Mucosa of rectum (tissue), 2 donors: Measurements from ENCODE around the gene FUT6.

Experiments used
- H3K27ac ChIP-seq, 2 donors: one replicate each; pipeline ENCODE4 v1.7.0; 2013; ENCODE audit warnings: inconsistent platforms in 2 of 2, low read depth in 2 of 2, low read length in 2 of 2
- H3K27me3 ChIP-seq, 2 donors: one replicate each; pipeline ENCODE4 v1.7.0; 2013; ENCODE audit warnings: low read length in 2 of 2; ENCODE audit not compliant: control insufficient read depth in 2 of 2, insufficient read depth in 2 of 2
- H3K36me3 ChIP-seq, 2 donors: one replicate each; pipeline ENCODE4 v1.7.0; 2013; ENCODE audit warnings: low read length in 2 of 2; ENCODE audit not compliant: control insufficient read depth in 2 of 2, insufficient read depth in 2 of 2
- H3K4me1 ChIP-seq, 2 donors: one replicate each; pipeline ENCODE4 v1.7.0; 2013; ENCODE audit warnings: low read length in 2 of 2, mild to moderate bottlenecking in 1 of 2; ENCODE audit not compliant: control insufficient read depth in 2 of 2, insufficient read depth in 2 of 2
- H3K4me3 ChIP-seq, 2 donors: one replicate each; pipeline ENCODE4 v1.7.0; 2013; ENCODE audit warnings: low read length in 2 of 2
- H3K9ac ChIP-seq, 2 donors: one replicate each; pipeline ENCODE4 v1.7.0; 2013; ENCODE audit warnings: low read length in 2 of 2, low read depth in 1 of 2, mild to moderate bottlenecking in 1 of 2
- H3K9me3 ChIP-seq, 2 donors: one replicate each; pipeline ENCODE4 v1.7.0; 2013; ENCODE audit warnings: low read length in 2 of 2; ENCODE audit not compliant: control insufficient read depth in 2 of 2
- donor health status: healthy.
- donor health status: Normal muscosa, but diverticular disease.

Gene FUT6

GRCh38 chr19:5795382-5795919 lies 44.1 kb downstream of the FUT6 start:
- no peak overlapping the region for H3K4me3 ChIP-seq
- no peak overlapping the region for H3K27ac ChIP-seq
- H3K36me3 ChIP-seq, result no peaks in the 10 kb centered on the region

GRCh38 chr19:5793188-5793587 lies 46.3 kb downstream of the FUT6 start:
- Histone ChIP-seq H3K36me3 (peaks cover 10 to 15% of the 10 kb centered on the region in 2 donors), H3K4me3 (no peak overlapping the region), H3K9me3 (no peaks in the 10 kb centered on the region), H3K27me3 (no peaks in the 10 kb centered on the region), H3K27ac (no peak overlapping the region), H3K4me1 (peaks cover 4 to 7% of the 10 kb centered on the region in 2 donors), H3K9ac (no peak overlapping the region)

More at GRCh38 chr19:5795382-5795919, 44.1 kb downstream of the FUT6 start:
- Histone ChIP-seq H3K4me1 (peaks cover 0 to under 1% of the 10 kb centered on the region in 2 donors), H3K9ac (no peak overlapping the region), H3K9me3 (no peaks in the 10 kb centered on the region), H3K27me3 (peaks cover 0 to 3% of the 10 kb centered on the region in 2 donors)

- Histone ChIP-seq H3K9me3 (no peaks in the 10 kb centered on the region), H3K27ac (no peak overlapping the region), H3K9ac (no peak overlapping the region), H3K4me3 (no peak overlapping the region), H3K4me1 (peaks cover 4 to 7% of the 10 kb centered on the region in 2 donors), H3K27me3 (no peaks in the 10 kb centered on the region), H3K36me3 (peaks cover 14 to 25% of the 10 kb centered on the region in 2 donors)
Observed at GRCh38 chr19:5792224-5792623, 47.3 kb downstream of the FUT6 start.

- peak within 1 kb of the TSS; percentile 90 to 97 for H3K27ac ChIP-seq
- H3K4me3 ChIP-seq, result peak within 1 kb of the TSS; percentile 90 to 97
- peak within 1 kb of the TSS; percentile 94 for H3K9ac ChIP-seq
- no peaks in the 10 kb centered on the region for H3K27me3 ChIP-seq
- no peaks in the 10 kb centered on the region for H3K9me3 ChIP-seq
- peaks cover 4 to 7% of the 10 kb centered on the region in 2 donors for H3K4me1 ChIP-seq
- H3K36me3 ChIP-seq, result peaks cover 27 to 38% of the 10 kb centered on the region in 2 donors
Observed at GRCh38 chr19:5790559-5791520, 48.7 kb downstream of the FUT6 start, which contains the start of gene DUS3L. DUS3L (minus strand) TSS chr19:5791163; CDS start chr19:5791141, 22 bp downstream.

- H3K4me1 ChIP-seq, result peaks cover 4 to 7% of the 10 kb centered on the region in 2 donors
- H3K4me3 ChIP-seq, result peak overlapping the region; percentile 90 to 97
- peak overlapping the region in 1 of 2 donors; percentile 97 for H3K27ac ChIP-seq
- H3K36me3 ChIP-seq, result peaks cover 35 to 46% of the 10 kb centered on the region in 2 donors
- peak overlapping the region; percentile 38 to 94 for H3K9ac ChIP-seq
- no peaks in the 10 kb centered on the region for H3K27me3 ChIP-seq
- H3K9me3 ChIP-seq, result no peaks in the 10 kb centered on the region
Observed at GRCh38 chr19:5789886-5790558, 49.5 kb downstream of the FUT6 start.

- peaks cover 36 to 50% of the 10 kb centered on the region in 2 donors for H3K36me3 ChIP-seq
- no peaks in the 10 kb centered on the region for H3K9me3 ChIP-seq
- no peak overlapping the region for H3K9ac ChIP-seq
- H3K27ac ChIP-seq, result no peak overlapping the region
- H3K27me3 ChIP-seq, result no peaks in the 10 kb centered on the region
- H3K4me1 ChIP-seq, result peaks cover 4 to 7% of the 10 kb centered on the region in 2 donors
- H3K4me3 ChIP-seq, result no peak overlapping the region
Observed at GRCh38 chr19:5789351-5789761, 50.1 kb downstream of the FUT6 start.

- Histone ChIP-seq H3K4me3 (no peak overlapping the region), H3K27ac (no peak overlapping the region), H3K36me3 (peaks cover 40 to 50% of the 10 kb centered on the region in 2 donors), H3K9ac (no peak overlapping the region), H3K27me3 (no peaks in the 10 kb centered on the region), H3K9me3 (no peaks in the 10 kb centered on the region), H3K4me1 (peaks cover 4 to 7% of the 10 kb centered on the region in 2 donors)
Observed at GRCh38 chr19:5788422-5788821, 51.1 kb downstream of the FUT6 start.

- Histone ChIP-seq H3K36me3 (peaks cover 40 to 50% of the 10 kb centered on the region in 2 donors), H3K9ac (no peak overlapping the region), H3K4me1 (peaks cover 4 to 7% of the 10 kb centered on the region in 2 donors), H3K9me3 (no peaks in the 10 kb centered on the region), H3K27me3 (no peaks in the 10 kb centered on the region), H3K27ac (no peak overlapping the region), H3K4me3 (no peak overlapping the region)
Observed at GRCh38 chr19:5787409-5788182, 51.9 kb downstream of the FUT6 start.

- no peak overlapping the region for H3K4me3 ChIP-seq
- peaks cover 4 to 7% of the 10 kb centered on the region in 2 donors for H3K4me1 ChIP-seq
- H3K9me3 ChIP-seq, result no peaks in the 10 kb centered on the region
- no peak overlapping the region for H3K9ac ChIP-seq
- no peaks in the 10 kb centered on the region for H3K27me3 ChIP-seq
- H3K27ac ChIP-seq, result no peak overlapping the region
- H3K36me3 ChIP-seq, result peaks cover 40 to 50% of the 10 kb centered on the region in 2 donors
Observed at GRCh38 chr19:5786593-5787408, 52.7 kb downstream of the FUT6 start.
